CD4-positive, alpha-beta T cell (primary cell): ENCODE results near the gene PARD3B. TPM values are rescaled to one million over a fixed set of nuclear protein-coding genes. Genes with fewer than 3 reads are reported as not detected.

Experiments used
- ATAC-seq: fragments of 200-7000 bp; cut with Tn5 transposase; one replicate; pipeline ENCODE4 v1.10.0; 2022; ENCODE audit warnings: mild to moderate bottlenecking; ENCODE audit not compliant: poor library complexity
- CTCF ChIA-PET: fragments of 350-600 bp; sonication (Branson Sonifier 250); formaldehyde crosslinking; loops from one replicate; lab custom pipeline; 2021; ENCODE audit warnings: antibody characterized with exemption, inconsistent platforms; lab: Charles Lee
- POLR2A ChIA-PET: fragments of 350-600 bp; sonication (Branson Sonifier 250); formaldehyde crosslinking; loops from one replicate; lab custom pipeline; 2021; ENCODE audit warnings: antibody characterized with exemption, inconsistent platforms; lab: Charles Lee
- DNase-seq, 14 experiments: peaks; one replicate each; pipeline ENCODE4 v3.0.0-alpha.2; 2013 to 2020; ENCODE audit warnings: mixed read lengths in 2 of 14
- H3K27ac ChIP-seq, 2 donors: one replicate each; pipeline versions ENCODE4 v1.5.1 to v1.7.0; 2013; ENCODE audit warnings: low read length in 2 of 2, low read depth in 1 of 2, mild to moderate bottlenecking in 1 of 2
- H3K27me3 ChIP-seq, 2 experiments: 1 replicate in 1 of 2; 2 replicates in 1 of 2; pipeline versions ENCODE4 v1.6.1 to v1.7.0; 2013; ENCODE audit warnings: low read length in 2 of 2, control low read depth in 1 of 2, mild to moderate bottlenecking in 1 of 2, moderate library complexity in 1 of 2; ENCODE audit not compliant: insufficient read depth in 2 of 2, control insufficient read depth in 1 of 2
- H3K36me3 ChIP-seq: one replicate; pipeline ENCODE4 v1.6.1; 2013; ENCODE audit warnings: low read length, control low read depth; ENCODE audit not compliant: insufficient read depth
- H3K4me1 ChIP-seq: one replicate; pipeline ENCODE4 v1.6.1; 2013; ENCODE audit warnings: low read length, control low read depth; ENCODE audit not compliant: insufficient read depth
- H3K4me3 ChIP-seq: one replicate; pipeline ENCODE4 v1.5.1; 2013; ENCODE audit warnings: mild to moderate bottlenecking, low read length, moderate library complexity
- H3K9me3 ChIP-seq, 2 experiments: 1 replicate in 1 of 2; 2 replicates in 1 of 2; pipeline versions ENCODE4 v1.6.1 to v1.7.0; 2013; ENCODE audit warnings: low read length in 2 of 2, mild to moderate bottlenecking in 2 of 2, control low read depth in 1 of 2, moderate library complexity in 1 of 2; ENCODE audit not compliant: control insufficient read depth in 1 of 2, insufficient read depth in 1 of 2
- H3K27ac Mint-ChIP-seq: one replicate; pipeline ENCODE4 v1.8.0; 2020; ENCODE audit warnings: mixed read lengths
- H3K27me3 Mint-ChIP-seq: one replicate; pipeline ENCODE4 v1.8.0; 2021; ENCODE audit warnings: mixed read lengths
- H3K36me3 Mint-ChIP-seq: one replicate; pipeline ENCODE4 v1.8.0; 2021; ENCODE audit warnings: low read depth, mixed read lengths
- H3K4me1 Mint-ChIP-seq: one replicate; pipeline ENCODE4 v1.8.0; 2021; ENCODE audit warnings: low read depth, mixed read lengths
- H3K4me3 Mint-ChIP-seq: one replicate; pipeline ENCODE4 v1.8.0; 2020; ENCODE audit warnings: mild to moderate bottlenecking, mixed read lengths
- H3K9me3 Mint-ChIP-seq: one replicate; pipeline ENCODE4 v1.8.0; 2020; ENCODE audit warnings: mixed read lengths
- CTCF ChIP-seq: fragments of 200-600 bp; IDR thresholded peaks from one replicate; pipeline ENCODE4 v1.8.0; 2022; ENCODE audit warnings: antibody characterized with exemption, mild to moderate bottlenecking
- intact Hi-C, 2 experiments: fragments of 100-400 bp; cut with DNase I in 1 of 2; cut with micrococcal nuclease in 1 of 2; formaldehyde crosslinking; loops; one replicate each; pipeline versions ENCODE4 v1.15.1 to v1.9.0; 2023 to 2025; cut with DNase I, micrococcal nuclease
- total RNA-seq, 174 experiments: library from RNA in 2 of 174; stranded (reverse) in 2 of 174; gene quantifications; one replicate each; pipeline ENCODE4 v1.2.3 and lab custom pipeline; 2021 to 2026

The PARD3B gene
- total RNA-seq, 2 experiments from 2014 or later, result 0.87 to 1.9 TPM

- DNase-seq, result no peak
- Mint-ChIP-seq H3K4me3 (no peak overlapping the region), H3K27me3 (peaks cover 23% of the 10 kb centered on the region), H3K27ac (no peak overlapping the region), H3K36me3 (no peaks in the 10 kb centered on the region), H3K4me1 (no peaks in the 10 kb centered on the region), H3K9me3 (no peaks in the 10 kb centered on the region)
- intact Hi-C loops, result no loop called here
- peaks cover 0 to 2% of the 10 kb centered on the region in 2 experiments for H3K27me3 ChIP-seq
- ChIA-PET POLR2A (no interaction called here), CTCF (no interaction called here)
- H3K4me3 ChIP-seq, result no peak overlapping the region
- TF ChIP-seq CTCF, result no peak
- no peaks in the 10 kb centered on the region for H3K4me1 ChIP-seq
- ATAC-seq, result no peak
- no peaks in the 10 kb centered on the region for H3K9me3 ChIP-seq
- H3K36me3 ChIP-seq, result no peaks in the 10 kb centered on the region
- H3K27ac ChIP-seq, result no peak overlapping the region
These were observed 33.8 kb downstream of the PARD3B start for GRCh38 chr2:204578928-204579598.

GRCh38 chr2:204581946-204582345, 36.7 kb downstream of the PARD3B start:
- ChIA-PET POLR2A (no interaction called here), CTCF (no interaction called here)
- H3K9me3 Mint-ChIP-seq, result no peaks in the 10 kb centered on the region
- TF ChIP-seq CTCF, result no peak
- H3K27ac Mint-ChIP-seq, result no peak overlapping the region
- DNase-seq (no peak), ATAC-seq (no peak)
- H3K4me3 Mint-ChIP-seq, result no peak overlapping the region
- intact Hi-C loops, result no loop called here
- H3K36me3 ChIP-seq, result no peaks in the 10 kb centered on the region
- no peak overlapping the region for H3K27ac ChIP-seq
- no peaks in the 10 kb centered on the region for H3K4me1 ChIP-seq
- no peak overlapping the region for H3K4me3 ChIP-seq
- no peaks in the 10 kb centered on the region for H3K9me3 ChIP-seq
- peaks cover 24% of the 10 kb centered on the region for H3K27me3 Mint-ChIP-seq
- no peaks in the 10 kb centered on the region for H3K36me3 Mint-ChIP-seq
- peaks cover 0 to 2% of the 10 kb centered on the region in 2 experiments for H3K27me3 ChIP-seq
- H3K4me1 Mint-ChIP-seq, result no peaks in the 10 kb centered on the region

GRCh38 chr2:204583773-204584172, 38.5 kb downstream of the PARD3B start:
- no peaks in the 10 kb centered on the region for H3K36me3 Mint-ChIP-seq
- CTCF ChIA-PET, result no interaction called here

More at GRCh38 chr2:204583773-204584172, 38.5 kb downstream of the PARD3B start:
- H3K36me3 ChIP-seq, result no peaks in the 10 kb centered on the region
- no peak for ATAC-seq
- H3K27me3 ChIP-seq, result peaks cover 0 to 2% of the 10 kb centered on the region in 2 experiments
- no peak for TF ChIP-seq CTCF
- no peak for DNase-seq
- Mint-ChIP-seq H3K4me3 (no peak overlapping the region), H3K27ac (no peak overlapping the region), H3K9me3 (no peaks in the 10 kb centered on the region), H3K4me1 (no peaks in the 10 kb centered on the region), H3K27me3 (peaks cover 24% of the 10 kb centered on the region)
- H3K4me3 ChIP-seq, result no peak overlapping the region
- no peak overlapping the region for H3K27ac ChIP-seq
- H3K4me1 ChIP-seq, result no peaks in the 10 kb centered on the region
- no peaks in the 10 kb centered on the region for H3K9me3 ChIP-seq
- POLR2A ChIA-PET, result no interaction called here
- intact Hi-C loops, result no loop called here
